GM18868 (cell line): ENCODE measurements around the gene PRSS2.
A peak's percentile ranks its signal among the peaks of the same experiment; 100 is the strongest.

ENCODE experiments used
- ATAC-seq: cut with Tn5 transposase; IDR thresholded peaks from one replicate; pipeline ENCODE4 v1.9.1; 2021; ENCODE audit warnings: mild to moderate bottlenecking, moderate library complexity; ENCODE audit not compliant: unreplicated experiment

PRSS2 gene

GRCh38 chr7:142800699-142801260 lies 30.0 kb downstream of the PRSS2 start:
- ATAC-seq, result no peak

- ATAC-seq, result no peak
These were observed 31.0 kb downstream of the PRSS2 start for GRCh38 chr7:142801601-142802295.

GRCh38 chr7:142802301-142802700 lies 31.5 kb downstream of the PRSS2 start:
- no peak for ATAC-seq

GRCh38 chr7:142803901-142804300 lies 33.1 kb downstream of the PRSS2 start:
- ATAC-seq, result no peak

- ATAC-seq, result no peak
These were observed 34.0 kb downstream of the PRSS2 start for GRCh38 chr7:142804728-142805207.

GRCh38 chr7:142805350-142806021 lies 34.7 kb downstream of the PRSS2 start:
- no peak for ATAC-seq

- ATAC-seq, result no peak
These were observed 35.2 kb downstream of the PRSS2 start for GRCh38 chr7:142806022-142806356.

GRCh38 chr7:142806957-142807356 lies 36.2 kb downstream of the PRSS2 start:
- no peak for ATAC-seq

- ATAC-seq, result peak; percentile 22
These were observed 37.2 kb downstream of the PRSS2 start for GRCh38 chr7:142807855-142808460.

GRCh38 chr7:142808461-142808801 lies 37.7 kb downstream of the PRSS2 start:
- peak; percentile 22 for ATAC-seq

GRCh38 chr7:142808802-142809583 lies 38.2 kb downstream of the PRSS2 start:
- peak; percentile 83 for ATAC-seq

GRCh38 chr7:142809671-142810070 lies 38.9 kb downstream of the PRSS2 start:
- ATAC-seq, result no peak

- no peak for ATAC-seq
These were observed 40.5 kb downstream of the PRSS2 start for GRCh38 chr7:142811154-142811737.

- no peak for ATAC-seq
These were observed 41.9 kb downstream of the PRSS2 start for GRCh38 chr7:142812437-142813215.

- no peak for ATAC-seq
These were observed 42.5 kb downstream of the PRSS2 start for GRCh38 chr7:142813226-142813625.

GRCh38 chr7:142813699-142814098 lies 42.9 kb downstream of the PRSS2 start:
- ATAC-seq, result no peak

- no peak for ATAC-seq
These were observed 43.7 kb downstream of the PRSS2 start for GRCh38 chr7:142814451-142814850.

- no peak for ATAC-seq
These were observed 44.4 kb downstream of the PRSS2 start for GRCh38 chr7:142815134-142815533.

GRCh38 chr7:142817506-142817905 lies 46.7 kb downstream of the PRSS2 start:
- ATAC-seq, result no peak

GRCh38 chr7:142819530-142819929 lies 48.8 kb downstream of the PRSS2 start:
- no peak for ATAC-seq
